ENCODE measurements around the gene CASP7. TPM values are rescaled to one million over a fixed set of nuclear protein-coding genes. Genes with fewer than 3 reads are reported as not detected.

The CASP7 gene
- total RNA-seq, 5 donors from 2014 or later (not counting 1 experiment from before 2014, with no cell fraction given), result 9.7 to 15.9 (median 13.9) TPM

DNA sequence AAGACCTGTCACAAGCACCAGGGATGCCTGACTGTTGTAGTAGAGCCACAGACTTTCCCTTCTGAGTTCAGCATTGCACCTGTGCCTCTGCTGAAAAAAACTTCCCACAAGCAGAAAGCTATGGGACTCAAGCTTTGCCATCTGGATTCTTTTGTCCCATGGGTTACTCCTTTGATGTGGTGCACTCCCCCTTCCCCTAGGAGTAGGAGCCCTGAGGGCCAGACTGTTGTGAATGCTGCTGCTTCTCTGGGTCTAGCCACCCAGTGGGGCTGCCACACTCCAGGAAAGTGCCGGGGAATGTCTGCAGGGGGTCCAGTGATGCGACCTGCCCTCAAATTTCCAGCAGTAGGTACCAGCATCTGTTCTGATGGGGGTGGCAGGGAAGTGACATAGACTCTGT, 11.7 kb downstream of the CASP7 start:
- Mint-ChIP-seq H3K27ac (no peak overlapping the region), H3K36me3 (peaks cover 75% of the 10 kb centered on the region), H3K9me3 (peaks cover 24 to 41% (median 27%) of the 10 kb centered on the region in 3 donors), H3K4me3 (no peak overlapping the region), H3K27me3 (no peaks in the 10 kb centered on the region), H3K4me1 (peaks cover 22 to 40% (median 31%) of the 10 kb centered on the region in 3 donors)
- ATAC-seq (replicated peaks in 1 of 4) (no peak), DNase-seq (no peak)
- WGBS (ENCODE audit: insufficient coverage), result 67% methylated on average over 1 of the region's 2 CpGs
- Histone ChIP-seq H3K27me3 (replicated peaks in 1 of 2; ENCODE audit: control insufficient read depth in 2 of 2, extremely low read depth in 1 of 2, insufficient read depth in 2 of 2, low read length in 1 of 2) (no peaks in the 10 kb centered on the region), H3K36me3 (ENCODE audit: control insufficient read depth in 2 of 2, extremely low read depth in 1 of 2, insufficient read depth in 1 of 2, low read length in 1 of 2) (peaks cover 4 to 24% of the 10 kb centered on the region in 2 donors), H3K4me3 (ENCODE audit: control insufficient read depth in 1 of 2, extremely low read depth in 1 of 2, low read length in 1 of 2) (no peak overlapping the region), H3K27ac (ENCODE audit: low read length) (no peak overlapping the region), H3K4me1 (ENCODE audit: control insufficient read depth in 1 of 2, extremely low read depth in 1 of 2, insufficient read depth in 2 of 2, low read length in 2 of 2) (no peaks in the 10 kb centered on the region), H3K9me3 (peaks cover 6% of the 10 kb centered on the region)
- ChIA-PET CTCF (no interaction called here), POLR2A (interaction anchor here in 1 of 2 donors (0.6 to 0.7 kb wide), 2 partner anchors 10 to 595 kb away, joined by 3 read pairs; no protein-coding TSS in a partner anchor)

DNA sequence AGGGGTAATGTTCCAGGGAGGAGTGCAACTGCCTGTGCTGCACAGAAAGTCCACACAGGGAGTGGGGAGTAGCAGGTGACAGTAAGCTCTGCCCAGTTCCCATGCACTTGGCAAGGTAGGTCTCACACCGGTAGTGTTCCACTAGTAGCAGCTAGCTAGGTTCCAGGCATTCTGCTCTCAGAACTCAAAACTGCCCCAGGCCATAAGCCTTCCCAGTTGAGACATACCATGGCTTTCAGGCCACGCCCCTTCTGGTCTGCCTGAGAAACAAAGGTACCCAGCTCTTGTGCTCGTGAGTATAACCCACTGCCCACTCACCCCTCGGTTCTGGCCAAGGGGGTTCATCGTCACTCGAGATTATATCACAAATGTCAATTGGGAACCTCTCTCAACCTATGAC, 12.6 kb downstream of the CASP7 start:
- 88% methylated on average over 6 of the region's 6 CpGs for WGBS (ENCODE audit: insufficient coverage)
- ChIA-PET CTCF (no interaction called here), POLR2A (no interaction called here)
- H3K4me1 ChIP-seq (ENCODE audit: control insufficient read depth in 1 of 2, extremely low read depth in 1 of 2, insufficient read depth in 2 of 2, low read length in 2 of 2), result no peaks in the 10 kb centered on the region
- DNase-seq (no peak), ATAC-seq (replicated peaks in 1 of 4) (no peak)
- Mint-ChIP-seq H3K9me3 (peaks cover 23 to 37% (median 24%) of the 10 kb centered on the region in 3 donors), H3K4me3 (no peak overlapping the region), H3K4me1 (peaks cover 22 to 40% (median 31%) of the 10 kb centered on the region in 3 donors), H3K27ac (no peak overlapping the region), H3K36me3 (peaks cover 81% of the 10 kb centered on the region), H3K27me3 (no peaks in the 10 kb centered on the region)
- peaks cover 4 to 26% of the 10 kb centered on the region in 2 donors for H3K36me3 ChIP-seq (ENCODE audit: control insufficient read depth in 2 of 2, extremely low read depth in 1 of 2, insufficient read depth in 1 of 2, low read length in 1 of 2)
- H3K4me3 ChIP-seq (ENCODE audit: control insufficient read depth in 1 of 2, extremely low read depth in 1 of 2, low read length in 1 of 2), result no peak overlapping the region
- H3K9me3 ChIP-seq, result peaks cover 3% of the 10 kb centered on the region
- H3K27me3 ChIP-seq (replicated peaks in 1 of 2; ENCODE audit: control insufficient read depth in 2 of 2, extremely low read depth in 1 of 2, insufficient read depth in 2 of 2, low read length in 1 of 2), result no peaks in the 10 kb centered on the region
- H3K27ac ChIP-seq (ENCODE audit: low read length), result no peak overlapping the region

DNA sequence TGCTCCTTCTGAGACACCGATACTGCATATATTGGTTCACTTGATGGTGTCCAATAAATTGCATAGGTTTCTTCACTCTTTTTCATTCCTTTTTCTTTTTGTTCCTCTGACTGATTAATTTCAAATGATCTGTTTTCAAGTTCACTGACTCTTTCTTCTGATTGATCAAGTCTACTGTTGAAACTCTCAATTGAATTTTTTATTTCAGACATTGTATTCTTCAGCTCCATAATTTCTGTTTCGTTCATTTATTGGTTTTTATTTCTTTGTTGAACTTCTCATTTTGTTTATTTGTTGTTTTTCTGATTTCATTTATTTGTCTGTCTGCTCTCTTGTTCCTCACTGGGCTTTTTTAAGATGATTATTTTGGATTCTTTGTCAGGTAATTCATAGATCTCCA, 13.6 kb downstream of the CASP7 start:
- Histone ChIP-seq H3K4me3 (ENCODE audit: control insufficient read depth in 1 of 2, extremely low read depth in 1 of 2, low read length in 1 of 2) (no peak overlapping the region), H3K27ac (ENCODE audit: low read length) (no peak overlapping the region), H3K9me3 (peaks cover 3% of the 10 kb centered on the region), H3K4me1 (ENCODE audit: control insufficient read depth in 1 of 2, extremely low read depth in 1 of 2, insufficient read depth in 2 of 2, low read length in 2 of 2) (no peaks in the 10 kb centered on the region), H3K36me3 (ENCODE audit: control insufficient read depth in 2 of 2, extremely low read depth in 1 of 2, insufficient read depth in 1 of 2, low read length in 1 of 2) (peaks cover 6 to 36% of the 10 kb centered on the region in 2 donors), H3K27me3 (replicated peaks in 1 of 2; ENCODE audit: control insufficient read depth in 2 of 2, extremely low read depth in 1 of 2, insufficient read depth in 2 of 2, low read length in 1 of 2) (no peaks in the 10 kb centered on the region)
- ChIA-PET CTCF (no interaction called here), POLR2A (no interaction called here)
- H3K27ac Mint-ChIP-seq, result no peak overlapping the region
- ATAC-seq (replicated peaks in 1 of 4), result no peak
- peaks cover 18 to 32% (median 25%) of the 10 kb centered on the region in 3 donors for H3K4me1 Mint-ChIP-seq
- WGBS (ENCODE audit: insufficient coverage), result no CpG with 5 or more reads among the region's 2 CpGs
- H3K9me3 Mint-ChIP-seq, result peaks cover 18 to 29% (median 19%) of the 10 kb centered on the region in 3 donors
- no peak overlapping the region for H3K4me3 Mint-ChIP-seq
- H3K36me3 Mint-ChIP-seq, result peaks cover 79% of the 10 kb centered on the region
- DNase-seq, result no peak
- H3K27me3 Mint-ChIP-seq, result no peaks in the 10 kb centered on the region

DNA sequence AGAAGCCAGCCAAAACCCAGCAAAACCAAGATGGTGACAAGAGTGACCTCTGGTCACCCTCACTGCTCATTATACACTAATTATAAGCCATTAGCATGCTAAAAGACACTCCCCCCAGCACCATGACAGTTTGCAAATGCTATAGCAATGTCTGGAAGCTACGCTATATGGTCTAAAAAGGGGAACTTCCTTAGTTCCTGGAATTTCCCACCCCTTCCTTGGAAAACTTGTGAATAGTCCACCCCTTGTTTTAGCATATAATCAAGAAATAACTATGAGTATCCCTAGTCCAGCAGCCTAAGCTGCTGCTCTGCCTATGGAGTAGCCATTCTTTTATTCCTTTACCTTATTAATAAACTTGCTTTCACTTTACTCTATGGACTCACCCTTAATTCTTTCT, 16.0 kb downstream of the CASP7 start:
- ATAC-seq (replicated peaks in 1 of 4) (no peak), DNase-seq (no peak)
- no peaks in the 10 kb centered on the region for H3K27me3 Mint-ChIP-seq
- Histone ChIP-seq H3K4me1 (ENCODE audit: control insufficient read depth in 1 of 2, extremely low read depth in 1 of 2, insufficient read depth in 2 of 2, low read length in 2 of 2) (no peaks in the 10 kb centered on the region), H3K9me3 (peaks cover 3% of the 10 kb centered on the region), H3K27me3 (replicated peaks in 1 of 2; ENCODE audit: control insufficient read depth in 2 of 2, extremely low read depth in 1 of 2, insufficient read depth in 2 of 2, low read length in 1 of 2) (no peaks in the 10 kb centered on the region), H3K27ac (ENCODE audit: low read length) (no peak overlapping the region), H3K36me3 (ENCODE audit: control insufficient read depth in 2 of 2, extremely low read depth in 1 of 2, insufficient read depth in 1 of 2, low read length in 1 of 2) (peaks cover 6 to 44% of the 10 kb centered on the region in 2 donors), H3K4me3 (ENCODE audit: control insufficient read depth in 1 of 2, extremely low read depth in 1 of 2, low read length in 1 of 2) (no peak overlapping the region)
- H3K4me3 Mint-ChIP-seq, result no peak overlapping the region
- ChIA-PET POLR2A (no interaction called here), CTCF (no interaction called here)
- no CpG with 5 or more reads among the region's 1 CpG for WGBS (ENCODE audit: insufficient coverage)
- H3K4me1 Mint-ChIP-seq, result peaks cover 2 to 8% (median 5%) of the 10 kb centered on the region in 3 donors
- H3K9me3 Mint-ChIP-seq, result peaks cover 10 to 17% (median 14%) of the 10 kb centered on the region in 3 donors
- H3K36me3 Mint-ChIP-seq, result peaks cover 75% of the 10 kb centered on the region
- no peak overlapping the region for H3K27ac Mint-ChIP-seq

DNA sequence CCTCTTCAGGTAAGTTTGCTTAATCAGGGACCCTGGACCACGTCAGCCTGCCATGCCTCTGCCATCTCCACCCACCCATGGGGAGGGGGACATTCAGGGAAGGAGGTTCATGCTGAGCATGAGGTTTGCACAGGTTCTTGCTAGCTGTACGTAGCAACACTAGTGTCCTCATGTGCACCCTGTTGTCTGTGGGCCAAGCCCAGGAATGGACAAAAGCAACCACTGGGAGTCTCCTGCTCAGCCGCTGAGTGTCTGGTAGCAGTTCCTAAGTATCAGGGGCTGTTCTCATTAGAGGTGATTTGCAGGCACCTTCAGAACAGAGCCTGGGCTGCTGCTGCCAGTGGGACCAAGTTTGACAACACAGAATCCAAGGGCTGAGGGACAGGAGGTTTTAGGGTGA, 17.9 kb downstream of the CASP7 start:
- Histone ChIP-seq H3K4me1 (ENCODE audit: control insufficient read depth in 1 of 2, extremely low read depth in 1 of 2, insufficient read depth in 2 of 2, low read length in 2 of 2) (no peaks in the 10 kb centered on the region), H3K27me3 (replicated peaks in 1 of 2; ENCODE audit: control insufficient read depth in 2 of 2, extremely low read depth in 1 of 2, insufficient read depth in 2 of 2, low read length in 1 of 2) (no peaks in the 10 kb centered on the region), H3K4me3 (ENCODE audit: control insufficient read depth in 1 of 2, extremely low read depth in 1 of 2, low read length in 1 of 2) (no peak overlapping the region), H3K27ac (ENCODE audit: low read length) (no peak overlapping the region), H3K9me3 (peaks cover 3% of the 10 kb centered on the region), H3K36me3 (ENCODE audit: control insufficient read depth in 2 of 2, extremely low read depth in 1 of 2, insufficient read depth in 1 of 2, low read length in 1 of 2) (peaks cover 2 to 32% of the 10 kb centered on the region in 2 donors)
- Mint-ChIP-seq H3K27me3 (no peaks in the 10 kb centered on the region), H3K9me3 (peaks cover 10 to 15% (median 13%) of the 10 kb centered on the region in 3 donors), H3K4me3 (no peak overlapping the region), H3K36me3 (peaks cover 71% of the 10 kb centered on the region), H3K4me1 (peaks cover 2 to 8% (median 7%) of the 10 kb centered on the region in 3 donors), H3K27ac (no peak overlapping the region)
- WGBS (ENCODE audit: insufficient coverage), result 75% methylated on average over 2 of the region's 3 CpGs
- ChIA-PET CTCF (no interaction called here), POLR2A (no interaction called here)
- no peak for DNase-seq
- ATAC-seq (replicated peaks in 1 of 4), result no peak

DNA sequence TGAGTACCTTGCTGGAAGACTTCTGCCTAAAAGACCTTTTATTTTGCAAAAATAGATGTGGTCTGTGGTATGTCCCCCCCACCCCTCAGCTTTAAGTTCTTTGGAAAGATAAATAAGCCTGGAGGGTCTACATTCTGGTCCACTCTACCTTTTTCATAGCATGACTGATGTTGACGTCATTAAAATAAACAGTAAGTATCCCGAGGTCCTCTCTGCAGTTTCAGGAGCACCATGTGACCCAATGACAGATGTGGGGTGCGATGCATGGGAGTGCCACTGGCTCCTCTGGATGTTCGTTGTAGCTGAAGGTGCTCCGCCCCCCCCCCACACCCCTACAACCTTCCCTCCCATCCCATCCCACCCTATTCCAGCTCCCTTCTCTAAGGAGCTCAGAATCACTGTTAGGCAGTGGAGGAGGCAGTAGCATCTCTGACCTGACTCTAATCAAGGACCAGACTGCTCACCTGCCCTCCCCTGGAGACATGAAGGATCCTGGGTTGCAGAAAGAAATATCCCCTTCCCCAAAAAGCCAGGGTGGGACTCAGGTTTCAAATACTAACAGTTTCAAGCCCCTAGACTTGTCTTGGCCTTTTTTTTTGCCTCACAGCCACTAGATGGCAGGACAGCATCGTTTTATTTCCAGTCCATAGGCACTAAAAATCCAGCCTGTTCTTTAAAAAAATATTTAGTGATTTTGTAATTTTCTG, 25.1 kb downstream of the CASP7 start:
- no peaks in the 10 kb centered on the region for H3K27me3 ChIP-seq (replicated peaks in 1 of 2; ENCODE audit: control insufficient read depth in 2 of 2, extremely low read depth in 1 of 2, insufficient read depth in 2 of 2, low read length in 1 of 2)
- no peak overlapping the region for H3K27ac Mint-ChIP-seq
- DNase-seq (peak in 9 of 35 experiments; percentile 5 to 54 (median 12)), ATAC-seq (replicated peaks in 1 of 4) (no peak)
- POLR2A ChIA-PET, result no interaction called here
- no peak overlapping the region for H3K4me3 Mint-ChIP-seq
- WGBS (ENCODE audit: insufficient coverage), result 100% methylated on average over 2 of the region's 6 CpGs
- H3K27me3 Mint-ChIP-seq, result no peaks in the 10 kb centered on the region
- no peaks in the 10 kb centered on the region for H3K9me3 ChIP-seq
- H3K27ac ChIP-seq (ENCODE audit: low read length), result no peak overlapping the region
- H3K4me1 Mint-ChIP-seq, result peaks cover 38 to 39% (median 39%) of the 10 kb centered on the region in 3 donors
- peaks cover 35% of the 10 kb centered on the region for H3K36me3 Mint-ChIP-seq
- CTCF ChIA-PET, result interaction anchor here (0.6 to 0.8 kb wide), 3 partner anchors 245 to 873 kb away, joined by 3 to 5 read pairs (median 4); no protein-coding TSS in a partner anchor
- no peak overlapping the region for H3K4me3 ChIP-seq (ENCODE audit: control insufficient read depth in 1 of 2, extremely low read depth in 1 of 2, low read length in 1 of 2)
- H3K36me3 ChIP-seq (ENCODE audit: control insufficient read depth in 2 of 2, extremely low read depth in 1 of 2, insufficient read depth in 1 of 2, low read length in 1 of 2), result peaks cover 3 to 20% of the 10 kb centered on the region in 2 donors
- H3K9me3 Mint-ChIP-seq, result no peaks in the 10 kb centered on the region
- H3K4me1 ChIP-seq (ENCODE audit: control insufficient read depth in 1 of 2, extremely low read depth in 1 of 2, insufficient read depth in 2 of 2, low read length in 2 of 2), result peaks cover 4 to 5% of the 10 kb centered on the region in 2 experiments
